HG03025 (cell line): ENCODE data around the gene DLG2.

Source experiments
- ATAC-seq: cut with Tn5 transposase; IDR thresholded peaks from one replicate; pipeline ENCODE4 v1.9.1; 2021; ENCODE audit warnings: mild to moderate bottlenecking, moderate library complexity; ENCODE audit not compliant: unreplicated experiment, low FRiP score

Gene DLG2

DNA sequence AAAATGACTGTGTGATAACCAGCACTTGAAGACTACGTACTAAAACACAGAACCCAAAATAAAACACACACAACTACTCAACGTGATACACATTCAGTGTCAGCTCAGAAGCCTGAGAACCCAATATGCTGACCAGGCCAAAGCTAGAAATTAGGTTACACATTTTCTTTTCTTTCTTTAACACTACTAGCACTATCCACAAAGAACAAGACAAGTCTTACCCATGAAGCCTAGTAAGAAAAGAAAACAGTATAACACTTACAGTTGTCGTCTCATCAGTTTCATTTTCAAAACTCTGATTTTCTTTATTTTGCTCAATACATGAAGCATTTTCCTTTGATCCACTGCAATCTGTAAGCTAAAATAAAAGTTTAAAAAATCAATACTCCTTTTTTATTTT is 472.9 kb downstream of the DLG2 start:
- no peak for ATAC-seq

DNA sequence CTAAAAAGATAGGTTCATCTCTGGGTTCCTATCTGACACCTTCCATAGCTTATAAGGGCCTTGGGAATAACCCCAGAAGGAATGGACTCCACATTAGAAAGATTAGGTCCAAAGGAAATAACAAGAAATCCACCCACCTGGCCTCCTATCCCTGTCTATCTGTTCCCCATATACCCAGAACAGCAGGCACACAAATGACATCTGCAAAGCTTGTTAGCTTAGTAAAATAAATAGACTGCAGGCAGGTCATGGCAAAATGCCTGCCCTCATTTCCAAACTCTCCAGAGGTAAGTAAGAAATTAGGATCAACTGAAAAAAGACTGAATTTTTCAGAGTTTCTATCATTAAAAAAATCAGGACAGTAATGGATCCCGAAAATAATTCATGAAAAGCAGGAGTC is 489.5 kb downstream of the DLG2 start:
- ATAC-seq = no peak

DNA sequence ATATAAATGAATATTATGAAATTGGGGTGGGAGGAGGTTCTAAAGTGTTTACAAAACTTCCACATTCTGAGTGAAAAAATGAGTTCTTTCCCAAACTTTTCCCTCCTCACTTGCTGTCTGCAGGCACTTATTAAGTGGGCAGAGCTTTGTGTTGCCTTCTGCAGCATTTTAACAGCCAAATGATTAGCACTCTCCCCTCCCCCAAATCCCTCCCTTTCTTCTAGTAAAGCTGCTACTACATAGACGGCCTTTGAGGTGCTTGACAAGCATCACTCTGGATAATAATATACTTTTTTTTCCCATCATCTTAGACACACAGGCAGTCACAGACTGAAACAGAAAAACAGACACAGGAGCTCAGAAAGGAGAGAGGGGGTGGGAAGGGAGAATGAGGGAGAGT is 493.5 kb downstream of the DLG2 start:
- no peak for ATAC-seq

DNA sequence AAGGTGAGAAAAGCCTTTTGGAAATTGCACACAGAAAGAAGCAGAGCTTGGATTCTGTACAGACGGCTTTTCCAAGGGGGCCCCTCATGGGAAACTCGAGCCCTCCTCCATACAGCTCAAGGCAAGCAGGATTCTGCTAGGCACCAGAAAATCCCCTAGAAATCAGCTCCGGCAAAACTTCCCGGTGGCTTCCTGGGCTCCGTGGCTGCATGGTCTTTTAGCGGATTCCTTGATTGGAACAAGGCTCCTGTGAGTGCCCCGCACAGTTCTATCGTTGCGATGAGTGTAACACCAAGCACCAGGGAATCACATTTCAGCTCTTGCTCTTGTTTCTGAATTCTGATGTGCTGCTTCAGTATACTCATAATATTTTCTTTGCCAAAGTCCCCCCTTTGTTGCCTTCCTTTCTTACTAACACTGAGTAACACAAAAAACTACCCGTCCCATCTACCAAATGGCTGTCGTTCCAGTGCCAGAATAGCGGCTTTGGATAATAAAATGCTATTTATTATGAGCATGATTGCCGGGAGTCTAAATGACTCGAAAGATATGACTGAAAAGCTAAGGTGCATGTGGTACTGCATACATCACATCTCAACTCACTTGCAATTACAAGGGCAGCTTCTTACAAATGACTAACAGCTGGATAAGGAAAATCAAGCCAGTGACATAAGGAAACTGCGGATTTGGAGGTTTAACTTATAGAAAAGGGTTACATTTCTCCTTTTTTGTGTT is 494.1 kb downstream of the DLG2 start:
- ATAC-seq = no peak

DNA sequence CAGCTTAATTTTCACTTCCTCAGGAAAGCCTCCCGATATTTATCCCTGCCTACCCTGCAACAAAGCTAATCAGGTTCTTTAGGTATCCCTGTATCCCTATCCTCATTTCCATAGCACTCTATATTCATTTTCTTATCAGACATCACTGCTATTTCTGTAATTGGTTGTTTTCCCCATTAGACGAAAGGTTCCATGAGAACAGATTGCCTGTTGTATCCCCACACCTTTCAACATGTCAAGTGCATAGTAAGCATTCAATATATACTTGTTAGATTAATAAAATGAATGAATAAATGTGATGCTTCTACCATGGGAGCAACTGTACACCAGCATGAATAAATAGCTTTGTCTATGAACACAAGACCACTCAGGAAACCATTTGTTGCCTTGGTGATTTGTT is 499.8 kb downstream of the DLG2 start:
- ATAC-seq = no peak

DNA sequence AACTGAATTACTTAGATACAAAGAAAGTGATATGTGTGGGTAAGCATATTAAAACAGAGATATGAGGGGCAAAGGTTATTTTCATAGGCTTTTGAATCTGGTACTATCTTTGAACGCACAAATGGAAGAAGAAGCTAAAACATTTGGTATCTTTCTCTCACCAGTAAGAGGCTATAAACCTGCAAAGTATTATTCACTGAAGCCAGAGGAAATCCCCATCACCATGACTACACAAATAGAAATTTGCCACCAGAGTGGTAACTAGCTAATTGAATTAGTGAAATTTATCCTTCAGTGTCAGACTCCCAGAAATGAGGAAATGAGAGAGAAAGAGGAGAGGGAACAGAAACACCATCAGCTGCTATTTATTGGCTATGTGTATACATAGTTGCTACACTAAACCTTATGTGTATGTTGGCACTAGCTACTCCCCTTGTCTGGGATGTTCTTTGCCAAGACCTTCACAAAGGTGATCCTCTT is 503.4 kb downstream of the DLG2 start:
- ATAC-seq = peak; percentile 96

DNA sequence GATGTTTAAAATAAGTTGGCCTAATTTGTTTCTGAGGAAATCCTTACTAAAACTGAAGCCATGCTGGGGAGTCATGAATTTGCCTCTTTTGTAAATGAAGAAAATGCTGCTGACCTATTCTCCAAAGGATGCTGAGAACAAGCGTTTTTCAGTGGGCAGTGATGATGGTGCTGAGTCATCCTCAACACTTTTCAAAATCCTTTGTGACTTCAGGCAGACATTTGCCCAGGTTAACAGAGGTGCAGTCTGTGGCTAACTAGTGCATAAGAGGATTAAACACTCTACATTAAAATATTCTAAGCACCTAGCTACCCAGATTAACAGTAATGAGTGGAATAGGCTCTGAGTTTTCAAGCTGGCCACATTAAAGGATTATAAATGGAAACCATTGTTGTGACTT is 509.0 kb downstream of the DLG2 start:
- no peak for ATAC-seq

DNA sequence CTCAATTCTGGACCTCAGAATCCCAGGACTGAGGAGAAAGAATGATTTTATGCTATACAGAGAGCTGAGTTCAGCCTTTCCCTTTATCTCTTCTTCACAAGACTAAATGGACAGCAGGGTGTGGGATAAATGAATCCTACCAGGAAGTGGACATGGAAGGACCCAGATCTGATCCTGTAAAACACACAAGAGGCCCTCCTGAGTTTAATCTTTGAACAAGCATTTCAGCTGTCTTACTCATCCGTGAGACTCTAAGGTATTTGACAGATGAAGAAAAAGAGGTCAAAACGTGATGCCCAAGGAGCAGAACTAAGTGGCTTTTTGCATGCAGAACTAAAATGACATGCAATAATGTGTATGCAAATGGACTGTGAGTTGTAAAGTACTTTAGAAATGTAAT is 511.3 kb downstream of the DLG2 start:
- ATAC-seq = no peak

DNA sequence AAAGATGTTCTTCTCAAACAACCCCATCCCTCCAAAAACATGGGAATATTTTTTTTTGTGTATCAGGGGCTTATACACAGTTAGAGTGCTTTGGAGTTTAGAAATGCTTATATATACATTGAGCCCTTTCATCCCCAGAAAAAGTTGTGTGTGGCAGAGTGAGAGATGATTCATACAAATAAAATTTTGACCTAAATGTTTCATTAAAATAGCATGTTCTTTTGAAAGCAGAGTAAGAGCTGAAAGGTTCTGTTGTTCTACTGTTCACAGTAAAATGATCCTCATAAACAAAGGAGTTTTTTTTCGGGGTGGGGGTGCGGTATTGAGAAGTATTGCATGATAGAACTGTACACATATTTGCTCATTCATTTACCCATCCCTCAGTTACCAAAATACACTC is 512.4 kb downstream of the DLG2 start:
- ATAC-seq = no peak

DNA sequence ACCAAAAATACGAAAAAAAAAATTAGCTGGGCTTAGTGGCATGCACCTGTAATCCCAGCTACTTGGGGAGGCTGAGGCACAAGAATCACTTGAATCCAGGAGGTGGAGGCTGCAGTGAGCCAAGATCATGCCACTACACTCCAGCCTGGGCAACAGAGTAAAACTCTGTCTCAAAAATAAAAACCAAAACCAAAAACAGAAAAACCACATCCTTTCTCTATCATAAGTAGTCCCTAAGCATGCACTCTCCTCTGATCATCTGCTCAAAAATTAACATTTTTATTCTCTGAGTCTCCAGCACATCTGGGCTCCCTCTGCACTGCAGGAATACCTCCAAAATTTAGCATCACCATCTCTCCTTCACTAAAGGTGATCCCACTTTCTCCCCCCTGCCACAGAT is 516.9 kb downstream of the DLG2 start:
- peak; percentile 93 for ATAC-seq

DNA sequence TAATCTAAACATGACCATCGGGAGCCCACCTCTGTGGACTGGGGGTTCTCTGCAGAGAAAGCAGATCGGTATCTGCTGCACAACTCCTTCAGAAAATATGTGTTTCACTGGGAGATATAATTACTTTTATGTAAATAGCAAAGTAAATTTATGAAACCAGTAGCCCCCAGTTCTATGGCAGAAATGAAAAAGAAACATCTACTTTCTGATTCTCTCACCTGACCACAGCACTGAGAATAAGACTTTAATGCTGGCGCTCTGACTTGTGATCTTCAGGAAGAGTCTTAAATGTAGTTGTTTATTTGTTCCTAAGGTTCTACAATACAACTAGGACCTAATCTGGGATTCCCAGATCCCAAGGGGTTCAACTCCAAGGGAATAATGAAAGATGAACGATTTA is 518.0 kb downstream of the DLG2 start:
- peak; percentile 83 for ATAC-seq

DNA sequence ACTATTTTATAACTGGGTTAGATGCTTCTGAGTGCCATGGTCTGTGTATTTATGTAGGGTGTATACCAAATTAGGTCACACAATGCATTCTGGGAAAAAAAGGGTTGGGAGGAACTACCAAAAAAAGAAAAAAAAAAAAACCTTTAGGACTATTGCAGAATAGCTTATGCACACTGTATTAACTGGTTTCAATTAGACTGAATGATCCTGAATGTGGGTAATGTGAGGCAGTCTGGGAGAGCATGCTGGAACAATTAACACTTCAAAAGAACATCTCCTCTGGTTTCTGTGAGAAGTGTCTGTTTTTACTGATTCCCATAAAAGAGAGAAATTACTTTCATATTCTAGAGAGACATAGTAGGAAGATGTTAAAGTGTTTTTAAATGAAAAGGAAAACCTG is 521.3 kb downstream of the DLG2 start:
- ATAC-seq = no peak

DNA sequence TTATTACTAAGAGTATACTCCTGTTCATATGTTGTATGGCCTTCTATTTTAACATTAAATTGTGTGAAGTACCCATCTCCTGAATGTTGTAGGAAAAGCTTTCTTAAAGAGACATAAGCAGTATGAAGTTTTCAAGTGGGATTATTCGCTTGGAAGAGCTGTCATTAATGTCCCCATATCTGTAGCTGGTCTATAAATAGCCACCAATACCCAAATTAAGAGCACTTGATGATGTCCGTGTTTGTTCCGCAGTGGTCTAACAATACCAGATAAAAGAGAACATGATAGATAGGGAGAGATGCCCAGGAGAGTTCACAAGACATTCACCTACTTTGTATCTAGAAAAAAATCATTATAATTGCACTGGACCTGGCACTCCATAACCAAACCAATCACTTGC is 527.6 kb downstream of the DLG2 start:
- ATAC-seq = no peak

DNA sequence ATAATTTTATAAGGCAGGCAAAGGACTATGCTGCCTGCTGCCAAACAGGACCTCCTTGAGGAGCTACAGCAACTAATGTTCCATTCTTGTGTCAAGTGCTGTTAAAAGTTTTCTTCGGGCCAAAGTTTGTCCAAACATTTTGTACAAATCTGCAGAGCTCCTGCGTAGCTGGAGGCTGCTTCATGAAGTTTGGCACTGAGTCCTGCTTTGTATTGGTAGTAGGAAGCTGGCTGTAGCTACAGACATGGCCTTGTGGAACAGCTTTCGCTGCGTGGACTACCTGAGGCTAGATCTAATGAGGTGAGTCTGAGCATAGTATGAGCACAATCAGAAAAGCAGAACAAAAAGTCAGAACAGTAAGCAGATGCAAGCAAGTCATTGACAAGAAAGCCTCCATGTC is 528.1 kb downstream of the DLG2 start:
- no peak for ATAC-seq

DNA sequence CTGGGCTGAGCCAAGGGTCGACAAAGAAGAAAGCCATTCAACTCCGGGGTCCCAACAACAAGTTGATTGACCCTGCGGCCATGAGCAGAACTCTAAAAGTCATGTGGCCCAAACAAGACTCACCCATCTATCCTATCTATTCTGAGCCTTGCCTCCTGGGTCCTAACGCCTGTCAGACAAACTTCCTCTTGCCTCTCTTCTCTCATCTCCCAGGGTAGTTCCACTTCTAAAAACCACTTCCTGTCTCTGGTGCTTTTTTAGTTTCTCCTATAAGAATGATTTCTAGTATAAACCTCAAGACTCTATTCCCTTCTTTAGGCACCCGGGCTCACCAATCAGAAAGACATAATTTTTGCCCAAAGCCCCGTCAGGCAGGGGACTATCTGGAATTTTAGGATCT is 530.2 kb downstream of the DLG2 start:
- peak; percentile 63 for ATAC-seq

DNA sequence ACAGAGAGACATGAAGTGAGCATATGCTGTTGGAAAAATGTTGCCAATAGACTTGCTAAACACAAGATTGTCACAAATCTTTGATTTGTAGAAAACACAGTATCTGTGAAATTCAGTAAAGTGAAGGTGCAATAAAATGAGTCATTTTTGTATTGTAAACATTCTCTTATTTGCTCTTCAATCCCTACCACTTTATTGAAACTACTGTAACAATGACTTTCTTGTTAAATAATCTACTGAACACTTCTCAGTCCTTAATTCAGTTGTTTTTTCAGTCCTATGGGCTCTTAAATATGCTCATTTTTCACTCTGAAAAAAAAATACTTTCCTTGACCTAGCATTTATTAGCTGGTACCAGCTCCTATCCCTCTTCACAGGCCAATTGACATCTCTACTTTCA is 531.9 kb downstream of the DLG2 start:
- no peak for ATAC-seq

DNA sequence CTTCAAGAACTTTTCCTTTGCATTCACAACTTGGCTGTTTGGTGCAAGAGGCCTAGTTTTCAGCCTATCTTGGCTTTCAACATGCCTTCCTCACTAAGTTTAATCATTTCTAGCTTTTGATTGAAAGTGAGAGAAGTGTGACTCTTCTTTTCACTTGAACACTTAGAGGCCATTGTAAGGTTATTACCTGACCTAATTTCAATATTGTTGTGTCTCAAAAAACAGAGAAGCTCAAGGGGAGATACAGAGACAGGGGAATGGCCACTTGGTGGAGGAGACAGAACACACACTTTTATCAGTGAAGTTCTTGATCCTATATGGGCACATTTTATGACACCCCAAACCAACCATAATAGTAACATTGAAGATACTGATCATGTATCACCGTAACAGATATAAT is 532.3 kb downstream of the DLG2 start:
- ATAC-seq = no peak

DNA sequence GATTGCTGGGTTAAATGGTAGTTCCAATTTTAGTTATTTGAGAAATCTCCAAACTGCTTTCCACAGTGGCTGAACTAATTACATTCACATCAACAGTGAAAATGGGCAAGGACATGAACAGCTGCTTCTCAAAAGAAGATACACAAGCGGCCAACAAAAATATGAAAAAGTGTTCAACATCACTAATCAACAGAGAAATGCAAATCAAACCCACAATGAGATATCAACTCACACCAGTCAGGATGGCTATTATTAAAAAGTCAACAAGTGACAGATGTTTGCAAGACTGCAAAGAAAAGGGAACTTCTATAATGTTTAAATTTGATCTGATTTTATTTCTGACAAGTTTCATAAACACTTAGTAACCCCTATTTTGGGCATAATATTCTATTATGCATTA is 537.5 kb downstream of the DLG2 start:
- ATAC-seq = no peak

DNA sequence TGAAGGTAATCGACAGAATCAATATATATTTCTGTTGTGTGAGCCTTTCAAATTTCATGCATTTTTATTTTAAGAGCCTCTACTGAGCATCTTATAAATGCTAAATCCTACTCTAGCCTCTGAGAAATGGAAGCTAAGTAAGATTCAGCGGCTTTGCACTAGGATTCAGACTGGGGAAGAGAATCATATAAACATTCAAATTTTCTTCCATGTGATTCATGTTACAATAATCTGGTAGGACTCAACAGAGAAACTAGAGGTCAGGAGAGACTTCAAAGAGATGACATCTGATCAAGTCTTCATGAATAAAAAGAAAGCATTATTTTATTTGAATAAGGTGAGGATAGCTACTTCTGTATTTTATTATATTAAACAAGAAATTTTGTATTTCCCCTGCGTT is 538.9 kb downstream of the DLG2 start:
- no peak for ATAC-seq

DNA sequence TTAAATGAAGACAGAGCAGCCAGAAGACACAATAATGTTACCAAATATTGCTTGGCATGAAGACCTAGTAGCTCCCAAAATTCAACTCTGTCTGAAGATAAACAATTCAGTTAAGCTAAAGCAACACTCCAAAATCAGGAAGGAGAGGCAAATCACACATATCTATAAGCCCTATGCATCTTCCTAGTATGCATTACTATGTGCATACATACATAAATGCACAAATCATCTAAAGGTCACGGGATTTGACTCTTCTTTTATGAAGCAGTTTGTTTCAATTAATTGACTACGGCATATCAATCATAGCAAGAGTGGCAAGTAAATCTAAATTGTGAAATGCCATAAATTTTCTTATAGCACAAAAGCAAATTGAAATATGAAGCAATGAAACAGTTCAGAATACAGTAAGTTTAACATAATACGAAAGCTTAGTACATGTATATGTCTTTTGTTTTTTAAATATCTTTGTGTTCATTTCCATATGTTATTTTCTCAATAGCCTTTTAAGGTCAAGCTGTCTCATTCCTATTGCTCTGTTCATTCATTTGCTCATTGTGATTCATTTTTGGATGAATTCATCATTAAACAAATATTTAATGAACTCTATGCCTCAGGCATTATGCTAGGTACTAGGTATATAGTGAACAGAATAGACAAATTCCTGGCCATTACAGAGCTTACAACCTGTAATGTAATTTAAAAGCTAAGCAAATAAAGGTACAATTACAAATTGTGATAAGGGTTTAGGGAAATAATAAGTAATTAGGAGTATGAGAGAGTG is 540.5 kb downstream of the DLG2 start:
- no peak for ATAC-seq

DNA sequence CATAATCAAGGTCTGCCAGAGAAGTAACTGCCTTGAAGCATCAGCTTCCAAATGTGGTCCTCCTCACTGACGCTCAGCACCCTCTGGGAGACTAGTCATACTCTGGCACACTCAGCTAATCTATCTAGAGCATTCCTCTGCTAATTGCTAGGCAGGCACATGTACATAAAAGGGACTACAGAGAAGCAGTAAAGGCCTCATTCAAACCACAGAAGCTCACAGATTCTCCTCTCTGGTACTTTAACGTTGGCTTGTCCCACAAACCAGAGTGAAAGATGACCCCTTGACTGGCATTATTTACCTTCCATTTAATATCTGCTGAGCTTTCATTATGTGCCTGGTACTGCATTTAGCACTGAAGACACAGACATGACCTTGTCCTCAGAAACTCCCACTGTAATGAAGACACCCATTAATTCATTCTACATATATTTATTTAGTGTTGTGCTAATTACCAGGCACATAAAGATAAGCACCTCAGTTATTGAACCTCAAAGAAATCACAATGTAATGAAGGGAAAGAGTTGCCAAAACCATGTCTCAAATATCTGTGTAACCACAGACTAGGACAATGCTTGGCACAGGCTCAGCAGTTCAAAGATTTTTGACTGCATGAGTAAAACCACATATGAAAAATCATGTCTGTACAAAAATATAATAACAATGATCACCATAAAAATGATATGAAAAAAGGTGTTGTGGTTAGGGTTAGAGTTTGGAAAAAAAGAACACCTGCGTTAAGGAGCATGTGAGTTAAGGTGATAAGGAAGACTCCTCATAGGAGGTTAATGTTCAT is 550.4 kb downstream of the DLG2 start:
- no peak for ATAC-seq
